Measurements from ENCODE around the gene DPYD.

GRCh38 chr1:97137862-97138514 is 782.8 kb downstream of the DPYD start:
- TF ChIP-seq CTCF (conservative IDR thresholded peaks at IDR 0.05) (peak; percentile 85), ZFX (IDR thresholded peaks at IDR 0.05) (no peak)

Measured in C4-2B (cell line).